ENCODE measurements around the gene PPIF.

DNA sequence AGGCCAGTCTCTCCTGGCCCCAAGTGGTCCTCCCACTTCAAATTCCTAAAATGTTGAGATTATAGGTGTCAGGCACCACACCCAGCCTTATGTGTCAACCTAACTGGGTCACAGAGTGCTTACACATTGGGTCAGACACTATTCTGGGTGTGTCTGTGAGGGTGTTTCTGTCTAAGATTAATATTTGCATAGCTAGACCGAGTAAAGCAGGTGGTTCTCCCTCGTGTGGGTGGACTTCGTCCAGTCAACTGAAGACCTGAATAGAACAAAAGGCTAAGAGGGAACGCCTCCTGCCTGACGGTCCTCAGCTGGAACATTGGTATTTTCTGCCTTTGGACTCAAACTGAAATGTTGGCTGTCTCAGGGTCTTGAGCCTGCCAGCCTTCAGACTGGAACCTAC lies 11.5 kb downstream of the PPIF start:
- TF ChIP-seq, protein P1, sequence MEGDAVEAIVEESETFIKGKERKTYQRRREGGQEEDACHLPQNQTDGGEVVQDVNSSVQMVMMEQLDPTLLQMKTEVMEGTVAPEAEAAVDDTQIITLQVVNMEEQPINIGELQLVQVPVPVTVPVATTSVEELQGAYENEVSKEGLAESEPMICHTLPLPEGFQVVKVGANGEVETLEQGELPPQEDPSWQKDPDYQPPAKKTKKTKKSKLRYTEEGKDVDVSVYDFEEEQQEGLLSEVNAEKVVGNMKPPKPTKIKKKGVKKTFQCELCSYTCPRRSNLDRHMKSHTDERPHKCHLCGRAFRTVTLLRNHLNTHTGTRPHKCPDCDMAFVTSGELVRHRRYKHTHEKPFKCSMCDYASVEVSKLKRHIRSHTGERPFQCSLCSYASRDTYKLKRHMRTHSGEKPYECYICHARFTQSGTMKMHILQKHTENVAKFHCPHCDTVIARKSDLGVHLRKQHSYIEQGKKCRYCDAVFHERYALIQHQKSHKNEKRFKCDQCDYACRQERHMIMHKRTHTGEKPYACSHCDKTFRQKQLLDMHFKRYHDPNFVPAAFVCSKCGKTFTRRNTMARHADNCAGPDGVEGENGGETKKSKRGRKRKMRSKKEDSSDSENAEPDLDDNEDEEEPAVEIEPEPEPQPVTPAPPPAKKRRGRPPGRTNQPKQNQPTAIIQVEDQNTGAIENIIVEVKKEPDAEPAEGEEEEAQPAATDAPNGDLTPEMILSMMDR (IDR thresholded peaks at IDR 0.05), result no peak
- TF ChIP-seq POLR2AphosphoS5 (IDR thresholded peaks at IDR 0.05; ENCODE audit: low read depth, low read length), result no peak
- no peak for TF ChIP-seq SIN3A (IDR thresholded peaks at IDR 0.05; ENCODE audit: borderline replicate concordance, insufficient read depth, low read depth, low read length)
- no peak for TF ChIP-seq REST (IDR thresholded peaks at IDR 0.05; ENCODE audit: insufficient read depth in 1 of 2, low read depth in 2 of 2, low read length in 1 of 2)
- TF ChIP-seq TCF7L2 (IDR thresholded peaks at IDR 0.05; ENCODE audit: low read depth, low read length), result no peak

All from Panc1 (cell line).